Stimulated activated CD4-positive, alpha-beta T cell treated with anti-CD3 and anti-CD28 coated beads, Interleukin-15, amount 100 ng/mL, for 48 hours (primary cell): ENCODE data around the gene ASXL1.
A peak's percentile ranks its signal among the peaks of the same experiment; 100 is the strongest.
"Not testable (repeated sequence)": the region's sequence is repeated elsewhere in the genome, so short reads cannot be mapped to it uniquely, and the experiment has no call there.

Experiments
- DNase-seq, 2 donors: peaks; one replicate each; pipeline ENCODE4 v3.0.0-alpha.2; 2020; ENCODE audit warnings: low read depth in 2 of 2

The ASXL1 gene

DNA sequence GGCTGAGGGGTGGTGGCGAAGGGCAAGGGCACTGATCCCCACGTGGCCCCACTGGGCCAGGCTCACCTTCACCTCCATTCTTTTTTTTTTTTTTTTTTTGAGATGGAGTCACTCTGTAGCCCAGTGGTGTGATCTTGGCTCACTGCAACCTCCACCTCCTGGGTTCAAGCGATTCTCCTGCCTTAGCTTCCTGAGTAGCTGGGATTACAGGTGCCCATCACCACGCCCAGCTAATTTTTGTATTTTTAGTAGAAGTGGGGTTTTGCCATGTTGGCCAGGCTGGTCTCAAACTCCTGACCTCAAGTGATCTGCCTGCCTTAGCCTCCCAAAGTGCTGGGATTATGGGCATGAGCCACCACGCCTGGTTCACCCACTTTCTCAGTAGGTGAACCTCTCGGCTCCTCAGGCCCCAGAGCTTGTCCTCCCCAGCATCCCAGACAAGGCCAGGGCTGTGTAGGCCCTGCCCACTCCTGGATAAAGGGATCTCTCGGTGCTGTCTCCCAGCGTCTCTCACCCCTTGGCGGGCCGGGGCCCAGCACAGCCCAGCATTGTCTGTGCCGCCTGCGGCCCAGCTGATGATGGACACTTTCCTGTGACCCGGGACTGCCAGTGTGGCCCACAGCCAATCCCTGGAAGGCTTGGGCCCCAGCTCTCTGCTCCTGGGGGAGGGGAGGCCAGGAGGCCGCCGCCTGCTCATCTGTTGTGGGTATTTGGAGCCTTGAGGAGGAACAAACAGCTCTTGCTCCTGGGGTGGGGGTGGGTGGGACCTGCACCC is 108.0 kb downstream of the ASXL1 start:
- DNase-seq: not testable (repeated sequence)

DNA sequence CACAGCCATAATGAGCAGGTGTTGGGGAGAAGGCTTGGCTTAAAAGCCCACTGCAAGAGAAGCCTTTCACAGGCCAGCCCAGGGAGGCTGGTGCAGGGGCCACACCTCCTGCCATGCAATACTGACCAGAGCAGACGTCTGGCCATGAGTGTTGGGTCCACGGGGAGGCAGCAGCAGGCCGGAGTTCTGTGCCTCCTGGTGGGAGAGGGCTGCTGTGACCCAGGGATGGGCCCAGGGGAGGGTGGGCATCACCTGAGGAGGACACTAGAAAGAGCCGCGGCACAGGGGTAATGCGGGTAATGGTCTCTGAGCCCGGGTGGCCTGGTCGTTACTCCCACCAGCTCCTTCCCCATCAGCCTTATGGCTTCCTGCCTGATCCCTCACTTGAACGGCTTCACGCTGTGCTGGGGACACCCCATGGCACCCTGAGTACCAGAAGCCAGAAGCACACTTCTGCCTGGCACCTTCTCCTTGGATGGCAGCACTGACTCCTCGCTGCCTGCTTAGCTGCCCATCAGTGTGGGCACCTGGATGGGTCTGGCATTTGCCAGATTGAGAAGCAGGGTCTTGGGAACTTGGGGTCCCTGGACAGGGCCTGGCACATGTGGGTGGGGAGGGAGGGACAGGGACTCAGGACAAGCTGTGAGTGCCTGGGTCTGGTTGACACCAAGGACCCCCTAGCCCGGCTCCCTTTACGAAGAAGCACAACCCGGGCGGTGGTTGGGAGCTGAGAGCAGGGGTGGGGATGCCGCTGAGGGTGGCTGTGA is 108.8 kb downstream of the ASXL1 start:
- DNase-seq: no peak

DNA sequence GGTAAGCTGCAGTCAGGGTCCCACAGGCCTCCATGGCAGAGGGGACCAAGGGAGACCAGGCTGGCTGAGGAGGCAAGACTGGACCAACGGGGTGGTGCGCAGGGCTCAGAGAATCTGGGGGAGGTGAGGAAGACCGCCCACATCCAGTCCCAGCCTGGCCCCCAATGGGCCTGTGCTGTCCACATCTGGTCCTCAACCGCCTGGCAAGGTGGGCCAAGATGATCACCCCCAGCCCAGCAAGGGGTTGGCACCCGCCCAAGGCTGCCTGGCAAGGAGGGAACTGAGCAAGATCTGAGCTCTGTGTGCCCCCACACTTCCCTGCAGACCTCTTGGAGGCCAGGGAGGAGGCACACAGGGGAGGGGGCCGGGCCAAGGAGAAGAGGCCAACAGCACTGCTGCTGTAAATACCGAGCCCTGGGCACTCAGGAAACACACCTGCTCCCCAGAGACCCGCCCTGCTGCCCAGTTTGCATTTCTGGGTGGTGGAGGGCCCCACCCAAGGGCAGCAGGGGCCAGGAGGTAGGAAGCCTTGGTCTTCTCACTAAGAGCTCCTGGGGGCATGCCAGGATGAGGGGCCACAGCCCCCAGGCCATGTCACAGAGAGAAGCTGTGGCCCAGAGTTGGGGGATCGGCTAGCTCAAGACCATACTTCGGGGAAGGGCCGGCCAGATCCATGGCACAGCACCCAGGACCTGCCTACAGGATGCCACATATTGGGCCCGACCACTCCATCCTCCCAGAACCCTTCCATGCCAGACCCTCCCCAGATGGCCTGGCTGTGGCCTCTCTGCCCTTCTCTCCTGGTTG is 109.6 kb downstream of the ASXL1 start:
- no peak for DNase-seq

DNA sequence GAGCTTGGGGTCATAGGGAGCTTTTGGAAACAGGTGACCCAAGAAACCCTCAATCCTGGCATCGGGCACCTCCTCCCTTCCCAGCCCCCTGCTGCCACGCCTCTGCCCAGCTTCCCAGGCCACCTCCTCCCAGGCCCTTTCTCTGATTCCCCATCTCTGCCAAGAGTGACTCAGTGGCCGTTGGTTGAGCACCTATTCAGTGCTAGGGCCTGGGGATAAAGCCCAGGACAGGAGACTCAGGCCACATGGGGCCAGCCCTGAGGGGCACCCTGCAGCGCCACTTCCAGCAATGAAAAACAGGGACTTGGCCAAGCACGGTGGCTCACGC is 110.1 kb downstream of the ASXL1 start:
- DNase-seq: no peak

DNA sequence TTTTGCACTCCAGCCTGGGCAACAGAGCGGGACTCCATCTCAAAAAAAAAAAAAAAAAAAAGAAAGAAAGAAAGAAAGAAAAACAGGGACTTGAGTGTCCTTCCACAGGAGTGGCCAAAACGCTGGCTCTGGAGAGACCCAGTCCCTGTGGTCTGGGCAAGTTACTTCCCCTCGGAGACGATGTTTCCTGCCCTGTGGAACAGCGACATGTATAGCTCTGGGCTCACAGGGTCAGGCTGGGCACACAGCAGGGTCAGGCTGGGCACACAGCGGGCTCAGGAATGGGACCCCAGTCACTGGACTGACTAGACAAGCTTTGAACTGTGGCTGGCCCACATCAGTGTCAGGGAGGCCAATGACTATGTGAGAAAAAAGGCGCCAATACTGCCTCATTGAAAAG is 110.7 kb downstream of the ASXL1 start:
- DNase-seq: no peak

DNA sequence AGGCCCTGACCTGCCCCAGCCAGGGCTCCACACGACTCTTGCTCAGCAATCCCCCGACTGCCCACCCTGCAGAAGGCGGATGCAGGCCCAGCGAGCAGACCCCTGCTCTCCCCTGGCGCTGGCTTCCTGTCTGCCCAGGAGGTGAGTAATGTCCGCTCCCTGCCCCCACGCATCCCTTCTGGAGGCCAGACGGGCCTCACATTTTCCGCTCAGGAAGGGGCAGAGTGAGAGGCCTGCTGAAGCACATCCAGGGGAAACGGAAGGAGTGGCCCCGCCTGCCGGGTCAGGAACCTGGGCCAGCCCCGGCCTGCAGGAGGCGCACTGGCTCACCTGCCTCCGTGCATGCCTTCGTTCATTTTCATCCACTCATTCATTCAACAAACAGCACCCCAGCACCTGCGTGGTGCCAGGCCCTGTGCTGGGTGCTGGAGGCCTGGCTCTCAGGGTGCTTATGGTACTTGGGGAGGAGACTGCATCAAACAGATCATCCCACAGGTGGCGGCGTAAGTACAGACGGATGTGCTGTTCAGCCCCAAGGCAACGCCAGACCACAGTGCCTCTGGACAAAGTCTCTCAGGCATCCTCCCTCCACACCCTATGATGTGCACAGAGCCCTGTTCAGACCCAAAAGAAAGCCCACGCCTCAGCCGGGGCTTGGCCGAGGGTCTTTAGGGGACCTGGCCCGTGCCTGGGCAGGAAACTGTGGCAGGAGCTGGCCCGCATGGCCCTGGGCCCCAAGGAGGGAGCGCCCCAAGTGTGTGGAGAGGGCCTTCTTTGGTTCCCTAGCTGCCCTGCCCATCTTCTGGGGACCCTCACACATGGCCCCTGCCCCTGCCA is 112.1 kb downstream of the ASXL1 start:
- peak in 1 of 2 donors; percentile 25 for DNase-seq

DNA sequence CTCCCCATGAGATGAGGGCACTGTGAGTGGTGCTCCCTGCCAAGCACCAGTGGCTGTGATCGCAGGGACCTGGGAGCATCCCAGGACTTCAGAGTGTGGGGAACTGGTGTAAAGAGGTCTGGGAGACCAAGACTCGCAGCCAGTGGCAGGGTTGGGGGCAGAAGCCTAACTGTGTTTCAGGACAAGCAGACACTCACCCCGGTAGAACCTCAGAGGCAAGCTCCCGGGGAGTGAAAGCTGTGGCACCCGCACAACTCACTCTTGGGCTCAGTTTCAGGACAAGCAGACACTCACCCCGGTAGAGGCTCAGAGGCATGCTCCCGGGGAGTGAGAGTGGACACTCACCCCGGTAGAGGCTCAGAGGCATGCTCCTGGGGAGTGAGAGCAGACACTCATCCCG is 112.8 kb downstream of the ASXL1 start:
- no peak for DNase-seq

DNA sequence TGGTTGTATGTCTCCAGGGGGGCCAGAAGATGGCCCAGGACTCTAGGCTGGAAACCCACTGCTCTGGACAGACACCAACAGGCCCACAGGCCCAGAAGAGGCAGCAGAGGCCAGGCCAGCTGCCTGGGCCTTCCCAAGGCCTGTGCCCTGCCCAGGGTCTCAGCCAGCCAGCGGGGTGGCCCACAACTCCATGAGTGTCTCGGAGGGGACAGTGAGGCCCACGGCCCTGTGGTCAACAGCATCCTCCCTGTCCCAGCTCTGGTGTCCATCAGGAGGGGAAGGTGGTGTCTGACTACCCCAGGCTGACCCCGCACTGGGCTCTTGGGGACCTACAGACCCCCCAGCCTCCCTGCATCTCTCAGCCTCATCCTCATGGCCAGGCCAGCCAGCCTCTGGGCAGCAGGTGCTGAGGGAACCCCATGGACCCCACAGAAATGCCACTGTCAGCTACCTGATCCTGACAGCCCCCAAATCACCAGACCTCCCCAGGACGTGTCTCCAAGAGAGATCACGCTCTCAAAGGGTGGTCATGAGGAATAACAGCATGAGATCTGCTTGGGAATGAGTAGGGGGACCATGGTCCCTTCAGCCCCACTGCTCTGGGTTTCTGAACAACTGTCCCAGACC is 114.6 kb downstream of the ASXL1 start:
- no peak for DNase-seq

DNA sequence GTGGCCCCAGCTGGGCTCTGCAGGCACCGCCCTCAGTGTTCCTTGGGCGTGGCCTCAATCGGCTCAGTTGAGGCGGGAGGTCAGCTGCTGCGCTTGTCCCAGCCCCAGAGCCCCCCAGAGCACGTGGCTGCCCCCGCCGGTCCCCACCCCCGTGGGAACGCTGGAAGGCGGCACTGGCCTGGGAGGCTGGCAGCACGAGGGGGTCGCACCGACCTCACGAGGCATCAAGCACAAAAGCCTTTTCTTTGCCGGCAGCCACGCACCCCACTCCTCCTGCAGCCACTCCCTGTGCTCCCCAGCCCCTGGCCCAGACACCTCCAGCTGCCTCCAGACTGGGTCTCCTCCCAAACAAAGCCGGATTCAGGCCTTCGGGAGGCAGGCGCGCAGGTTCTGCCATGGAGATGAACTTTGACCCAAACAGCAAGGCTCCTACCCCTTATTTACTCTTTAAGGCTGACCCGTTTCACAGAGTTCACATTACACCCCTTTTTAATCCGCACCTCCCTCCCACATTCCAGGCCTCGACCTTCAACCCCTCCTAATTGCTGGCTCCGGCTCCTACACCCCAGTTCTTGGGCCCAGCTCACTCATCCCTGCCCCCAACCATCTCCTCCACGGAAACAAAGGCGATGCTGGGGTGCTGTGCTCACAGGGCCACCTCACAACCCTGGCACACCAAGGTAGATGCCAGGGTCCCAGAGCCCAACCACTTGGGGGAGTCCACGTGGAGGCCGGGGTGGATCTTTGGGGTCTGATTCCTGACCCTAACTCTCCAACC is 115.3 kb downstream of the ASXL1 start:
- no peak for DNase-seq

DNA sequence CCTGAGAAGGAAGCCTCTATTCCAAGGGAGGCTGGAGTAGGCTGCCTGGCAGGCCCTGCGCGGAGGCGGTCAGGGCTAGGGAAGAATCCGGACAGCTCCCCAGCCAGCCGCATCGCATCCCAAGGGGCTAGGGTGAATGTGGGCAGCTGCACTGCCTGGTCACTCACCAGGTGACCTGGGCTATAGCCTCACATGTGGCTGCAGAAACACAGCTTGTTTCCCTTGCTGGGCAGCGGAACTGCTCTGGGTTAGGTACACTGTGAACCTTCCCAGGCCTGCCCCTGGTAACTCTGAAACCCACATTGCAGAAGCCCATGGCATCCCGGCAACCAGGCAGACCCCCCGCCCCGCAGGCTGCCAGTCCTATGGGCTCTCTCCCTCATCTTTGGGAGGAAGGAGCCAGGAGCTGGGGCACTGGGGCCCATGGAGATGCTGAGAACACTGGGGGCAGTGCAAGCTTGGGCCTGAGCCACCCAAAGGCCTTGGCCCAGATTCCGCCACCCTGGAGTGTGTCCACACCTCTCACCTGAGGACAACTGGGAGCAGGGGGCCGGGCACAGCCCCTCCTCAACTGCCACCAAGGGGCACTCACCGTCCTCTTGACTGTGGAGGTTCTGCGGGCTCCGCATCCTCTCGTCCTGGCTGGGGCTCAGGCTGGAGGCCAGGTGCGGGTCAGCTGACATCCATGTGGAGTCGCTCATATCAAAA is 116.0 kb downstream of the ASXL1 start:
- no peak for DNase-seq

DNA sequence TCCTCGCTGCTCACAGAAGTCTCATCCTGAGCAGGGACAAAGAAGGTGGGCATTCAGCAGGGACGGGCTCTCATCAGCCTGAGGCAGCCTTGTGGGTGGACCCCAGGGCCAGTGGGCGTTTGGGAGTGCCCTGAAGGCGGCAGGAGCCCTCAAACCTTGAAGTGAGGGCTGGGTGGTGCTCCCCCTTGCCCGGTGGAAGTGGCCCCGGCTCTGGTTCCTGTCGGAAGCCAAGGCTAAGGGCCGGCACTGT is 116.5 kb downstream of the ASXL1 start:
- no peak for DNase-seq

DNA sequence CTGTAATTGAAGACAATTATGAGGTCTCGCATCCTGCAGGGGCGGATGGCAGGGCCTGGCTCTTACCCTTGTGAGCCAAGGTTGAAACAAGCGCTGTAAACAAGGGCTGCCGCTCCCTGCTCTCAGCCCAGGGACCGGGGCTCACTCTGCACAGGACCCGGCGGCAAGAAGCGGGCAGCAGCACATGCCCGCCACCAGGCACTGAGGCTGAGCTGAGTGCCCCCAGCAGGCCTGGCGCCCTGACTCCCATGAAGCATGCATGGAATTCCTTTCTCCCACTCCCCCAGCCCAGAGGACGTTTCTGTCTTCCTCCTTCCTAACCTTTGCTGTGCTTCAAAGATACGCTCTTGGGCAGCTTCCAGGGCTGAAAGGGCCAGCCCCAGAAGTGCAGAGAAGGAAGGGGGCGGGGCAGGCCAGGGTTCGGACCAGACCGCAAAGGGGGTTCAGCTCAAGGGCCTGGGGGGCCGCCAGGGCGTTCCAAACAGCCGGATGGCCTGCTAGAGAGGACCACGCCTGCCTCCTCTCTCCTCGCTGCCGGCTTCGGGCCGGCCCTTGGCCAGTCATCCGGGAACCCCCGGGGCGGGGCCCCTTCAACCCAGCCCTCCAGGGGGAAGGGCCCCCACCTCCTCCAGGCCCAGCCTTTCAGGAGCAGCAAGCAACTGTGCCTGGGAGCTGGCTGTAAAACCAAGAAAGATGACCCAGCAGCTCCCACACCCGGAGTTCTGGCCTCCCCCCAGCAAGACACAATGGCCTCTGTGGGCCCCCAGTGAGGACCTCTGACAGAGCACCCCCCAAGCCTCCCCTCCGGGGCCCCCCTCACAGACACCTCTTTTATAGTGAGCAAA is 117.1 kb downstream of the ASXL1 start:
- no peak for DNase-seq

DNA sequence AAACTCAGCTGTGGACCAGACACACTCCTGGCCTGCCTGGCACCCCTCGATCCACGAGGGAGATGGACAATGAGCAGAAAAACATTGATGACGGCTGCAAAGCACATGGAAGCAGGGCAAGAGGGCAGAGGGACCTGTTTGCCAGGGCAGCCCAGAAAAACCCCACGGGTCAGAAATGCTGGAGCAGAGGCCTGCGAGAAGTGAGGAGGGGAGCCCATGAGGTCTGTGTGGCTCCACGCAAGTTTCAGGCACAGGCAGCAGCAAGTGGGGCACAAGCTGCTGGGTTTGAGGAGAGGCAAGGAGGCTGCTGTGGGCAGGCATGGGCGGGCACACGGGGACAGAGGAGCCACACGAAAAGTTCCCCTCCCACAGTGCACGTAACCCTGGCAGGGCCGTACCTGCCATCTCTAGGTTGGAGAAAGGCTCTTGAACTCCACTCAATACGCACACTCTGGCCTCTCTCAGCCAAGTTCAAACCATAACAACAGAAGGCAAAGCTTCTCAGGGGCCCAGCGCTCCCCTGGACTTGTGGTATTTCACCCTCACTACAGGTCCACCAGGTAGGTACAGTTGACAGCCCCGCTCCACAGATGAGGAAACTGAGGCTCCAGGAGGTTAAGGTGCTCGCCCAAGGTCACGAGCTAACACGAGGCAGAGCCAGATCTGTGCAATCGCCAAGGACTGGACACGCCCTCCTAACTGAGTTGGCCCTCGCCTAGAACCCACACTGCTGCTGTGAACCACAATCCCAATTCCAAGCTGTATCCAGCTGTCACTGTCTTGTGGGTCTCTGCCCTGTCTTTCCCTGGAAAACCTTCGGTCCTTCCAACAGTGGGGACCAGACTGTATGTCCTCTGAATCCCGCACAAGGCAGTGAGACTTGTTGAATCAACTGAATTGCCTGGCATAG is 118.8 kb downstream of the ASXL1 start:
- DNase-seq: no peak

DNA sequence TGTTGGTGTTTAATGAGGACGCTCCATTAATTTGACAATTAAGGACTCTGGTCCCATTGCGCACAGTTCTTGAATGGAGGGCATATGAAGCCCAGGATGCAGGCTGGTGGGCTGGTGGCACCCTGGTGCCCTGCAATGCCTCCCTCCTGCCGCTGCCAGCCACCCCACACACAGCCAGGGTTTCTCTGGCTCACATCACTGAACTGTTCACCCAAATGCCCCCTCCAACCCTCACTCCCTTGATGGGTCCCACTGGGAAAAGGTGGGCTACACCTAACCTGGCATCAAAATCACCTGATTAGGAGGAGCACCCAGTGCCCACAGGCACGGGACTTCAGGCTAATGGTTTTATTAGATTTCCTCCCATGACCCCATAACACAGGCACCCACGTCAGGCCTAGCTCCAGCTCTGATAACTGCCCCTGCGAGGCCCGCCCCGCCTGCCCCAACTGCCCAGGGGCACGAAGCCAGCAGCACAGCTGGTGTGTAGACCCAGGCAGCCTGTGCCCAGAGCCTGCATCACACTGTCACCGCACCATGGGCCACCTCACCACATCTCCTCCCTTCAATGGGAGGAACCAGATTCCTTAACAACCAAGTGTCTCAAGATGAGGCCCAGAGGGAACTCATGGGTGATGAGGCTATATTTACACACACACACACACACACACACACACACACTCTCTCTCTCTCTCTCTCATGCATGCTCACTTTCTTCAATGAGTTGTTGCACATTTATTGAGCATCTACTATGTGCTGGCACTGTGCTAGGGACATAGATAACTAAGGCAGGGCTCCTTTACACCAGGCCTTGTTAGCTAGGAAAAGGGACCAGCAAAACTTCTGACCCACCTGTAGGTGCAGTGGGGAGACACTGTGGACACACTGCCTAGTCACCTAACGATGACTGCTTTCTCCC is 119.7 kb downstream of the ASXL1 start:
- DNase-seq: no peak

DNA sequence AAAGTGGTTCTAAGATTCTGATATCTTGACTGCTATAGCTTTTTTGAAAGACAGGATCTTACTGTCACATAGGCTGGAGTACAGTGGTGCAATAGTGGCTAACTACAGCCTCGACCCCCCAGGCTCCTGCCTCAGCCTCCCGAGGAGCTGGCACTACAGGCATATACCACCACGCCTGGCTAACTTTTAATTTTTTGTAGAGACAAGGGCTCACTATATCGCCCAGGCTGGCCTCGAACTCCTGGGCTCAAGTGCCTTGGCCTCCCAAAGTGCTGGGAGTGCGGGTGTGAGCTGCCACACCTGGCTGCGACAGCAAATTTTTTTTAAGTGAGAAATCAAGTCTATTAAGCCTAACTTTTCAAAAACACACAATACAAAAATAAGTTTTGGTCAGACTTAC is 120.4 kb downstream of the ASXL1 start:
- no peak for DNase-seq

DNA sequence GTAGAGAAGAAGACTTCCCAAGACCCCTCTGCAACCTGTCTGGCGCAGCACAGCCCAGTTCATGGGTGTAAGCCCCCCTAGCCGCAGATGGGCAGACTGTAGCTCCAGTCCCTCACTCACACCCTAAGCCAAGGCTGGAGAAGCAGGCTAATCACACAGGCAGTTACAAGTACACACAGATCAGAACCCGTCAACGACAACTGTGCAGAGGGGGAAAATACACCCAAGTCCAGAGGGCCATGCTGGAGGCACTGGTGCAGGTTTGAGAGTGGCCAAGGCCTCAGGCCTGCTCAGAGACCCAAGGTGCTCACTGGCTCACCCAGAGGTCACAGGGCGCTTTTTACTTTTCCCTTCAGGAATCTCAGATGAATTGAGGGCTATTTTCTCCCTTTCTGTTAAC is 120.9 kb downstream of the ASXL1 start:
- no peak for DNase-seq

DNA sequence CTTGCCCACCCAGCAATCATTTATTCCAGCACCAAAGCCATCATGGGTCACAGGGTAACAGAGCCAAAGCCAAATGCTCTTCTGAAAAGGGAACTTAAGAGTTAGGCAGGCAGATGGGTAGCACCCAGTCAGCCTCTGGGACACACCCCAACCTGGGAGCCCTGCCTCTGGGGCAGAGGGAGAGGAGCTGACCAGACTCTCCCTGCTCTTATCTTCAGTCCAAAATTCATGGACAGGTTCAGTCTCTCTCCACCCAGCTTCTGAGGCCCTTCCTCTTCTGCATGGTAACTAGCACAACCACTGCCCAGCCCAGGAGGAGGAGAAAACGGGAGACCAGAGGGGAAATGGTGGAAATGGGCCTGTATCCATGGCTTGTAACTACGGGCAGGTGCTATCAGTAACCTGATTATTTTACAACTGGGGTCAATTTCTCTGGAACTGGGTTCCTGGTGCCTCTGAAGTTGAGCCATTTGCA is 121.6 kb downstream of the ASXL1 start:
- no peak for DNase-seq
